HepG2 (cell line): ENCODE data around the gene CADPS. TPM values are rescaled to one million over a fixed set of nuclear protein-coding genes. Genes with fewer than 3 reads are reported as not detected.
A peak's percentile ranks its signal among the peaks of the same experiment; 100 is the strongest.

ENCODE experiments used
- ATAC-seq: fragments of 200-7000 bp; cut with Tn5 transposase; 3 replicates; pipeline ENCODE4 v1.9.1; 2020; ENCODE audit warnings: mild to moderate bottlenecking, moderate library complexity
- BruUV-seq: library from RNA; stranded (reverse); fragments of 400-500 nt; replicated peaks from 2 replicates; lab custom pipeline; 2021; lab: Mats Ljungman, UMichigan
- CTCF ChIA-PET: fragments of 300-600 bp; formaldehyde crosslinking; extraction: SDS; loops from one replicate; lab custom pipeline; 2021; ENCODE audit warnings: low total read pairs, inconsistent platforms, low intra/inter-chr PET ratio; lab: Yijun Ruan, JAX
- POLR2A ChIA-PET: fragments of 350-600 bp; sonication (Branson Sonifier 250); formaldehyde crosslinking; loops from one replicate; lab custom pipeline; 2020; ENCODE audit warnings: antibody characterized with exemption, inconsistent platforms; lab: Yijun Ruan, JAX
- DNase-seq: peaks from one replicate; pipeline ENCODE4 v3.0.0-alpha.2; 2015; ENCODE audit warnings: low spot score
- FAIRE-seq: peaks from 3 replicates; lab custom pipeline; 2011; peaks lifted over from hg19 to GRCh38; lab: Jason Lieb, UNC
- H2AFZ ChIP-seq: one replicate; pipeline ENCODE4 v1.6.1; 2011; ENCODE audit warnings: low read length, inconsistent platforms
- H3K27ac ChIP-seq: fragments of 300-600 bp; 3 replicates; pipeline ENCODE4 v1.8.0; 2011; ENCODE audit warnings: mixed run types, mild to moderate bottlenecking, mixed read lengths, low read length, inconsistent platforms; ENCODE audit not compliant: insufficient read depth; ENCODE audit errors: extremely low read length
- H3K27me3 ChIP-seq, 2 experiments: fragments of 200-600 bp in 1 of 2; 2 replicates in 1 of 2; 3 replicates in 1 of 2; pipeline versions ENCODE4 v1.6.0 to v1.8.0; 2011; ENCODE audit warnings: low read length in 2 of 2, mild to moderate bottlenecking in 2 of 2, moderate library complexity in 2 of 2, inconsistent platforms in 1 of 2; ENCODE audit not compliant: insufficient read depth in 2 of 2, control insufficient read depth in 1 of 2
- H3K36me3 ChIP-seq, 2 experiments: fragments of 200-600 bp in 1 of 2; replicated peaks in 1 of 2; 2 replicates in 1 of 2; 3 replicates in 1 of 2; pipeline versions ENCODE4 v1.5.1 to v1.8.0; 2011; ENCODE audit warnings: low read length in 2 of 2, inconsistent platforms in 1 of 2; ENCODE audit not compliant: insufficient read depth in 2 of 2, control insufficient read depth in 1 of 2
- H3K4me1 ChIP-seq: 2 replicates; pipeline ENCODE4 v1.5.1; 2012; ENCODE audit warnings: low read length, inconsistent platforms; ENCODE audit not compliant: insufficient read depth
- H3K4me2 ChIP-seq: 2 replicates; pipeline ENCODE4 v1.6.0; 2011; ENCODE audit warnings: low read depth, low read length, inconsistent platforms
- H3K4me3 ChIP-seq, 3 experiments: fragments of 200-600 bp in 1 of 3; sonication (generic), shearing (Covaris generic) in 1 of 3; replicated peaks in 1 of 3; 2 replicates each; pipeline ENCODE4 v1.5.1; 2011 to 2016; ENCODE audit warnings: low read length in 3 of 3, inconsistent platforms in 2 of 3, low read depth in 2 of 3, mild to moderate bottlenecking in 2 of 3, control low read depth in 1 of 3, mixed read lengths in 1 of 3; ENCODE audit not compliant: insufficient read depth in 1 of 3
- H3K79me2 ChIP-seq: one replicate; pipeline ENCODE4 v1.6.1; 2011; ENCODE audit warnings: low read length, inconsistent platforms; ENCODE audit not compliant: insufficient read depth
- H3K9ac ChIP-seq: 2 replicates; pipeline ENCODE4 v1.6.0; 2011; ENCODE audit warnings: mild to moderate bottlenecking, low read depth, low read length, inconsistent platforms; ENCODE audit not compliant: insufficient read depth
- H3K9me3 ChIP-seq: 2 replicates; pipeline ENCODE4 v1.5.1; 2012; ENCODE audit warnings: mild to moderate bottlenecking, low read length
- H4K20me1 ChIP-seq: 2 replicates; pipeline ENCODE4 v1.6.0; 2011; ENCODE audit warnings: inconsistent platforms, mild to moderate bottlenecking, low read length, moderate library complexity; ENCODE audit not compliant: insufficient read depth
- JUND ChIP-seq: sonication (generic); formaldehyde crosslinking; IDR thresholded peaks from 2 replicates; pipeline ENCODE4 v1.8.0; 2022; ENCODE audit warnings: mild to moderate bottlenecking, missing genetic modification reagents
- KLF6 ChIP-seq: IDR thresholded peaks from 2 replicates; pipeline ENCODE4 v1.8.0; 2016; ENCODE audit warnings: missing biosample characterization, missing genetic modification reagents
- MAFF ChIP-seq: IDR thresholded peaks from 2 replicates; pipeline ENCODE4 v1.6.1; 2011; ENCODE audit warnings: low read depth, low read length, improper control_type of control experiment
- MAFK ChIP-seq, 2 experiments: IDR thresholded peaks in 1 of 2; conservative IDR thresholded peaks in 1 of 2; 2 replicates each; pipeline ENCODE4 v1.6.1; 2011; ENCODE audit warnings: improper control_type of control experiment in 2 of 2, low read length in 2 of 2
- ZNF629 ChIP-seq: sonication (generic); formaldehyde crosslinking; conservative IDR thresholded peaks from 2 replicates; pipeline ENCODE4 v1.5.0; 2020; ENCODE audit warnings: missing genetic modification reagents
- in situ Hi-C: cut with HindIII; loops from 2 replicates; pipeline ENCODE4 v1.10.0; 2017; ENCODE audit warnings: low pct_unique_long_range_greater_than_20kb; ENCODE audit not compliant: extremely low pct_ligation_motif_present
- intact Hi-C: fragments of 100-400 bp; cut with micrococcal nuclease; formaldehyde crosslinking; loops from one replicate; pipeline ENCODE4 v1.10.0; 2022; ENCODE audit not compliant: unreplicated experiment
- polyA plus RNA-seq, 8 experiments: library from polyadenylated mRNA; depleted of rRNA in 3 of 8; stranded (reverse) in 7 of 8; unstranded in 1 of 8; fragments of >200 nt; fragmentation: Illumina TruSeq in 4 of 8; extraction: Trizol in 4 of 8; gene quantifications; 2 replicates each; pipeline versions ENCODE4 v1.2.1 to v1.2.3, GENCODE V29; 2011 to 2016; ENCODE audit warnings: low read depth in 4 of 8, missing spikeins in 1 of 8, mixed read lengths in 1 of 8; ENCODE audit not compliant: insufficient read depth in 1 of 8
- total RNA-seq, 5 experiments: library from RNA; depleted of rRNA; stranded (reverse); fragments of >200 nt; fragmentation: Illumina TruSeq; extraction: Trizol; gene quantifications; 2 replicates each; pipeline ENCODE4 v1.2.3, GENCODE V29; 2016; ENCODE audit warnings: low read depth in 1 of 5
- TF ChIP-seq, protein P1 (sequence below): sonication (generic); formaldehyde crosslinking; IDR thresholded peaks from 2 replicates; pipeline ENCODE4 v1.5.0; 2020; ENCODE audit warnings: mild to moderate bottlenecking, missing genetic modification reagents, borderline replicate concordance
- TF ChIP-seq, protein P2 (sequence below): sonication (generic); formaldehyde crosslinking; IDR thresholded peaks from 2 replicates; pipeline ENCODE4 v1.4.0; 2020; ENCODE audit warnings: mild to moderate bottlenecking, low read depth, missing genetic modification reagents
- TF ChIP-seq, protein P3 (sequence below): sonication (generic); formaldehyde crosslinking; IDR thresholded peaks from 2 replicates; pipeline ENCODE4; 2020; ENCODE audit warnings: missing genetic modification reagents, mild to moderate bottlenecking, borderline replicate concordance

The CADPS gene
- total and polyA plus RNA-seq, 2 of the 13 experiments (the other 11 are each of a cell fraction or from before 2014, with no cell fraction given) = not detected

DNA sequence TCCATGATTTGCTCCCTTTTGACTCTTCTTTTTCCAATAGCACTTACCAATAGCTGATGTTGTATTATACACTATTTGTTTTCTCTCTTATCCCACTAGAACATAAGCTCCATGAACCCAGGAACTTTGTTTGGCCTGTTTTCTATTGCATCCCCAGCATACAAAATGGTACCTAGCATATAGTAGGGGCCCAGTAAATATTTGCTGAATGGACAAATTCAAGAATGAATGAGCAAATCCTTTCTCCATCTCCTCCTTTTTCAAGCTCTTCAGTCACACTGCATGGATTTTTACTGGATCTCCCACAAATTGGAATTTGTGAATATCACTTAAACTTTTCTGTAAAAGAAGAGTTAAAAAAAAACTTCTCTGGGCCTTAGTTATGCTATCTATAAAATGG is 435.2 kb downstream of the CADPS start:
- intact Hi-C loops (no loop called here), in situ Hi-C loops (no loop called here)
- Histone ChIP-seq H3K9ac (no peak overlapping the region), H2AFZ (no peak overlapping the region), H3K36me3 (no peaks in the 10 kb centered on the region), H3K4me2 (no peak overlapping the region), H3K27ac (no peak overlapping the region), H3K27me3 (peaks cover 0 to 10% of the 10 kb centered on the region in 2 experiments; a peak in 2 of 5 replicates), H3K4me1 (no peaks in the 10 kb centered on the region), H3K79me2 (no peaks in the 10 kb centered on the region), H4K20me1 (no peaks in the 10 kb centered on the region), H3K9me3 (no peaks in the 10 kb centered on the region), H3K4me3 (no peak overlapping the region)
- DNase-seq = no peak
- POLR2A ChIA-PET = no interaction called here
- FAIRE-seq = no peak
- BruUV-seq = no TSS peak
- TF ChIP-seq, protein P1, sequence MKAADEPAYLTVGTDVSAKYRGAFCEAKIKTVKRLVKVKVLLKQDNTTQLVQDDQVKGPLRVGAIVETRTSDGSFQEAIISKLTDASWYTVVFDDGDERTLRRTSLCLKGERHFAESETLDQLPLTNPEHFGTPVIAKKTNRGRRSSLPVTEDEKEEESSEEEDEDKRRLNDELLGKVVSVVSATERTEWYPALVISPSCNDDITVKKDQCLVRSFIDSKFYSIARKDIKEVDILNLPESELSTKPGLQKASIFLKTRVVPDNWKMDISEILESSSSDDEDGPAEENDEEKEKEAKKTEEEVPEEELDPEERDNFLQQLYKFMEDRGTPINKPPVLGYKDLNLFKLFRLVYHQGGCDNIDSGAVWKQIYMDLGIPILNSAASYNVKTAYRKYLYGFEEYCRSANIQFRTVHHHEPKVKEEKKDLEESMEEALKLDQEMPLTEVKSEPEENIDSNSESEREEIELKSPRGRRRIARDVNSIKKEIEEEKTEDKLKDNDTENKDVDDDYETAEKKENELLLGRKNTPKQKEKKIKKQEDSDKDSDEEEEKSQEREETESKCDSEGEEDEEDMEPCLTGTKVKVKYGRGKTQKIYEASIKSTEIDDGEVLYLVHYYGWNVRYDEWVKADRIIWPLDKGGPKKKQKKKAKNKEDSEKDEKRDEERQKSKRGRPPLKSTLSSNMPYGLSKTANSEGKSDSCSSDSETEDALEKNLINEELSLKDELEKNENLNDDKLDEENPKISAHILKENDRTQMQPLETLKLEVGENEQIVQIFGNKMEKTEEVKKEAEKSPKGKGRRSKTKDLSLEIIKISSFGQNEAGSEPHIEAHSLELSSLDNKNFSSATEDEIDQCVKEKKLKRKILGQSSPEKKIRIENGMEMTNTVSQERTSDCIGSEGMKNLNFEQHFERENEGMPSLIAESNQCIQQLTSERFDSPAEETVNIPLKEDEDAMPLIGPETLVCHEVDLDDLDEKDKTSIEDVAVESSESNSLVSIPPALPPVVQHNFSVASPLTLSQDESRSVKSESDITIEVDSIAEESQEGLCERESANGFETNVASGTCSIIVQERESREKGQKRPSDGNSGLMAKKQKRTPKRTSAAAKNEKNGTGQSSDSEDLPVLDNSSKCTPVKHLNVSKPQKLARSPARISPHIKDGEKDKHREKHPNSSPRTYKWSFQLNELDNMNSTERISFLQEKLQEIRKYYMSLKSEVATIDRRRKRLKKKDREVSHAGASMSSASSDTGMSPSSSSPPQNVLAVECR (CRISPR knock-in tag) = no peak
- TF ChIP-seq KLF6 = no peak
- TF ChIP-seq, protein P2, sequence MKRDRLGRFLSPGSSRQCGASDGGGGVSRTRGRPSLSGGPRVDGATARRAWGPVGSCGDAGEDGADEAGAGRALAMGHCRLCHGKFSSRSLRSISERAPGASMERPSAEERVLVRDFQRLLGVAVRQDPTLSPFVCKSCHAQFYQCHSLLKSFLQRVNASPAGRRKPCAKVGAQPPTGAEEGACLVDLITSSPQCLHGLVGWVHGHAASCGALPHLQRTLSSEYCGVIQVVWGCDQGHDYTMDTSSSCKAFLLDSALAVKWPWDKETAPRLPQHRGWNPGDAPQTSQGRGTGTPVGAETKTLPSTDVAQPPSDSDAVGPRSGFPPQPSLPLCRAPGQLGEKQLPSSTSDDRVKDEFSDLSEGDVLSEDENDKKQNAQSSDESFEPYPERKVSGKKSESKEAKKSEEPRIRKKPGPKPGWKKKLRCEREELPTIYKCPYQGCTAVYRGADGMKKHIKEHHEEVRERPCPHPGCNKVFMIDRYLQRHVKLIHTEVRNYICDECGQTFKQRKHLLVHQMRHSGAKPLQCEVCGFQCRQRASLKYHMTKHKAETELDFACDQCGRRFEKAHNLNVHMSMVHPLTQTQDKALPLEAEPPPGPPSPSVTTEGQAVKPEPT = no peak
- TF ChIP-seq ZNF629 (CRISPR knock-in tag) = no peak
- peak; percentile 84 to 91 for TF ChIP-seq MAFK (conservative IDR thresholded peaks at IDR 0.05 in 1 of 2, IDR thresholded peaks at IDR 0.05 in 1 of 2; ENCODE audit: low read length in 2 of 2)
- no peak for TF ChIP-seq JUND
- TF ChIP-seq MAFF = peak; percentile 88
- TF ChIP-seq, protein P3, sequence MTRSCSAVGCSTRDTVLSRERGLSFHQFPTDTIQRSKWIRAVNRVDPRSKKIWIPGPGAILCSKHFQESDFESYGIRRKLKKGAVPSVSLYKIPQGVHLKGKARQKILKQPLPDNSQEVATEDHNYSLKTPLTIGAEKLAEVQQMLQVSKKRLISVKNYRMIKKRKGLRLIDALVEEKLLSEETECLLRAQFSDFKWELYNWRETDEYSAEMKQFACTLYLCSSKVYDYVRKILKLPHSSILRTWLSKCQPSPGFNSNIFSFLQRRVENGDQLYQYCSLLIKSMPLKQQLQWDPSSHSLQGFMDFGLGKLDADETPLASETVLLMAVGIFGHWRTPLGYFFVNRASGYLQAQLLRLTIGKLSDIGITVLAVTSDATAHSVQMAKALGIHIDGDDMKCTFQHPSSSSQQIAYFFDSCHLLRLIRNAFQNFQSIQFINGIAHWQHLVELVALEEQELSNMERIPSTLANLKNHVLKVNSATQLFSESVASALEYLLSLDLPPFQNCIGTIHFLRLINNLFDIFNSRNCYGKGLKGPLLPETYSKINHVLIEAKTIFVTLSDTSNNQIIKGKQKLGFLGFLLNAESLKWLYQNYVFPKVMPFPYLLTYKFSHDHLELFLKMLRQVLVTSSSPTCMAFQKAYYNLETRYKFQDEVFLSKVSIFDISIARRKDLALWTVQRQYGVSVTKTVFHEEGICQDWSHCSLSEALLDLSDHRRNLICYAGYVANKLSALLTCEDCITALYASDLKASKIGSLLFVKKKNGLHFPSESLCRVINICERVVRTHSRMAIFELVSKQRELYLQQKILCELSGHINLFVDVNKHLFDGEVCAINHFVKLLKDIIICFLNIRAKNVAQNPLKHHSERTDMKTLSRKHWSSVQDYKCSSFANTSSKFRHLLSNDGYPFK (CRISPR knock-in tag) = no peak
- ATAC-seq = no peak
- CTCF ChIA-PET = no interaction called here
